ENCODE data around the gene SEC14L2.

Gene SEC14L2

DNA sequence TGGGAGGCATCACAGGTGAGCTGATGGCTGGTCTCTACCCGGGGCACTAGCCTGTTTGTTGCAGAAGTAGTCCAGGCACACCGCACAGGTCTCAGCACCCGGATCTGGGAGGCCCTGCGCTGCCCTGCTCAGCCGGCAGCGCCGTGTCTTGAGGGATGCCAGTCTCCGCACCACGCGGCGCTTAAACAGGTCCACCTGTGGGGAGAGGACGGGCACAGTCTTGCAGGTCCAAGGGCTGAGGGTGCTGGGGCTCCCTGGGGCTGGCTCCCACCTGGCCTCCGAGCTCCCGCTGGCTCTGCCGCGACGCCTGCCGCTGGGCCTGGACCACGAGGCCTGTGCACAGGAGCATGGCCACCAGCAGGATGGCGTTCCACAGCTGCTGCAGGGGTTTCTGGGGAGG is 16.8 kb upstream of the SEC14L2 start:
- H3K9ac ChIP-seq (ENCODE audit: low read length) = no peak overlapping the region

DNA sequence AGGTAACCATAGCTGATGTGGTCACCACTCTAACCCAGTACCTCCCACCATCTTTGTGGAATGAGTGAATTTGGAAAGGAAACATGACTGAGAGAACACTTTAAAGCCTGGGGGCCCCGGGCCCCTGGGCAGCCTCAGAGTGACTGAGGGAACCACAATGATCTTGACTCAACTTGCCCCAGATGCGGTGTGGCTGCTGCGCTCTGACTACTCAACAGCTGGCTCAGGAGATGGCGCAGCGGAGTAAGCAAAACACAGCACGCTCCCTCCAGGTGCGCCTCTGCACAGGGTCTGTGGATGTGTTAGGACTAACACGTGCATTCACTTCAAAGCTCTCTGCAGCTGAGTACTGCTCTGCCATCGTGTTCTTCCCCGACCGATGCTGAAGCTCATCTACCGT is 15.6 kb upstream of the SEC14L2 start:
- no peak for TF ChIP-seq EZH2phosphoT487 (IDR thresholded peaks at IDR 0.05; ENCODE audit: low read depth)
- no peak overlapping the region for H3K9ac ChIP-seq (ENCODE audit: low read length)
- H3K27ac ChIP-seq (ENCODE audit: low read length) = no peak overlapping the region
- H4K20me1 ChIP-seq (ENCODE audit: insufficient read depth, low read length) = no peaks in the 10 kb centered on the region
- H3K27me3 ChIP-seq (ENCODE audit: low read depth, low read length) = no peaks in the 10 kb centered on the region
- peaks cover 3% of the 10 kb centered on the region for H3K36me3 ChIP-seq (replicated peaks; ENCODE audit: low read depth, low read length)
- no peak overlapping the region for H3K4me3 ChIP-seq (ENCODE audit: low read length)
- H3K9me3 ChIP-seq (ENCODE audit: insufficient read depth, low read length) = no peaks in the 10 kb centered on the region
- no peaks in the 10 kb centered on the region for H3K79me2 ChIP-seq (ENCODE audit: low read length)
- no peak overlapping the region for H2AFZ ChIP-seq (ENCODE audit: low read depth, low read length)
- H3K4me2 ChIP-seq (ENCODE audit: low read length) = no peak overlapping the region
- peaks cover 16% of the 10 kb centered on the region for H3K4me1 ChIP-seq (ENCODE audit: low read length)

More for the DNA sequence above, 16.8 kb upstream of the SEC14L2 start:
- Histone ChIP-seq H4K20me1 (ENCODE audit: insufficient read depth, low read length) (no peaks in the 10 kb centered on the region), H3K27ac (ENCODE audit: low read length) (no peak overlapping the region), H2AFZ (ENCODE audit: low read depth, low read length) (no peak overlapping the region), H3K36me3 (replicated peaks; ENCODE audit: low read depth, low read length) (peaks cover 3% of the 10 kb centered on the region), H3K4me2 (ENCODE audit: low read length) (no peak overlapping the region), H3K4me1 (ENCODE audit: low read length) (peaks cover 14% of the 10 kb centered on the region), H3K79me2 (ENCODE audit: low read length) (no peaks in the 10 kb centered on the region), H3K27me3 (ENCODE audit: low read depth, low read length) (no peaks in the 10 kb centered on the region), H3K4me3 (ENCODE audit: low read length) (no peak overlapping the region), H3K9me3 (ENCODE audit: insufficient read depth, low read length) (no peaks in the 10 kb centered on the region)
- TF ChIP-seq EZH2phosphoT487 (IDR thresholded peaks at IDR 0.05; ENCODE audit: low read depth) = no peak
- TF ChIP-seq, protein P1, sequence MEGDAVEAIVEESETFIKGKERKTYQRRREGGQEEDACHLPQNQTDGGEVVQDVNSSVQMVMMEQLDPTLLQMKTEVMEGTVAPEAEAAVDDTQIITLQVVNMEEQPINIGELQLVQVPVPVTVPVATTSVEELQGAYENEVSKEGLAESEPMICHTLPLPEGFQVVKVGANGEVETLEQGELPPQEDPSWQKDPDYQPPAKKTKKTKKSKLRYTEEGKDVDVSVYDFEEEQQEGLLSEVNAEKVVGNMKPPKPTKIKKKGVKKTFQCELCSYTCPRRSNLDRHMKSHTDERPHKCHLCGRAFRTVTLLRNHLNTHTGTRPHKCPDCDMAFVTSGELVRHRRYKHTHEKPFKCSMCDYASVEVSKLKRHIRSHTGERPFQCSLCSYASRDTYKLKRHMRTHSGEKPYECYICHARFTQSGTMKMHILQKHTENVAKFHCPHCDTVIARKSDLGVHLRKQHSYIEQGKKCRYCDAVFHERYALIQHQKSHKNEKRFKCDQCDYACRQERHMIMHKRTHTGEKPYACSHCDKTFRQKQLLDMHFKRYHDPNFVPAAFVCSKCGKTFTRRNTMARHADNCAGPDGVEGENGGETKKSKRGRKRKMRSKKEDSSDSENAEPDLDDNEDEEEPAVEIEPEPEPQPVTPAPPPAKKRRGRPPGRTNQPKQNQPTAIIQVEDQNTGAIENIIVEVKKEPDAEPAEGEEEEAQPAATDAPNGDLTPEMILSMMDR (IDR thresholded peaks at IDR 0.05; ENCODE audit: low read depth, low read length) = no peak

DNA sequence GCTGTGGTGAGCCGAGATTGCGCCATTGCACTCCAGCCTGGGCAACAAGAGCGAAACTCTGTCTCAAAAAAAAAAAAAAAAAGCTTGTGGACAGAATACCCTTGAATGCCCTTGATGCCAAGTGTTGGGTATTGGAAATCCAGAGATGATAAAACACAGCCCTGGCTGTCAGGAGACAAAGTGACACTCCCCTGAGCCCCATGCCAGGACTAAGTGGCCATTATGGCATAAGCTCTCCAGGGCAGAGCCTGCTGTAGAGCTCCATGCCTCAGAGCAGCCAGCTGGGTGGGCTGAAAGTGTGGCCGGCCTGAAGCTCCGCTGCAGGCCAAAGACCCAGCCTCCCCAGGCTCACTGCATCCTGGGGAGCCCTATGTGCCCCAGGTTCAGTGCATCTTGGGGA is 14.5 kb upstream of the SEC14L2 start:
- TF ChIP-seq, protein P1 (IDR thresholded peaks at IDR 0.05; ENCODE audit: low read depth, low read length) = no peak
- TF ChIP-seq EZH2phosphoT487 (IDR thresholded peaks at IDR 0.05; ENCODE audit: low read depth) = no peak
- no peaks in the 10 kb centered on the region for H4K20me1 ChIP-seq (ENCODE audit: insufficient read depth, low read length)
- no peaks in the 10 kb centered on the region for H3K79me2 ChIP-seq (ENCODE audit: low read length)
- H3K27ac ChIP-seq (ENCODE audit: low read length) = no peak overlapping the region
- peaks cover 2% of the 10 kb centered on the region for H3K36me3 ChIP-seq (replicated peaks; ENCODE audit: low read depth, low read length)
- no peak overlapping the region for H3K9ac ChIP-seq (ENCODE audit: low read length)
- H2AFZ ChIP-seq (ENCODE audit: low read depth, low read length) = no peak overlapping the region
- H3K9me3 ChIP-seq (ENCODE audit: insufficient read depth, low read length) = no peaks in the 10 kb centered on the region
- no peak overlapping the region for H3K4me3 ChIP-seq (ENCODE audit: low read length)
- H3K4me2 ChIP-seq (ENCODE audit: low read length) = no peak overlapping the region
- peaks cover 20% of the 10 kb centered on the region for H3K4me1 ChIP-seq (ENCODE audit: low read length)
- H3K27me3 ChIP-seq (ENCODE audit: low read depth, low read length) = no peaks in the 10 kb centered on the region

DNA sequence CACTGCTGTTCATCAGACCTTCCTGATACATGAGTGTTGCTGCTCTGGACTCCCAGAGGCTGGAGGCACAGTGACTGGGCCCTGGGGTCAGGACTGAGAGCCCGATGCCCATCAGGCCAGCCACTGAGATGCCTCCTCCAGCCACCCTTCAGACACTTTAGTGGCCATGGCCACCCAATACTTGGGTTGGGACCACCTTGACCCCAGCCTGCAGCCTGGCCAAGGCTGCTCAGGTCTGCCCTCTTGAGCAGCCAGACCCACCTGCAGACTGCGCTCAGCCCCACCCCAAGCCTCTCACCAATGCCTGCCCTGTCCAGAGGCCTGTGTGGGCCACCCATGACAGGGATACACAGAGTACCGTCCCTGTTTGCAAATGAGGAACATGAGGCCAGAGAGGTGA is 13.8 kb upstream of the SEC14L2 start:
- Histone ChIP-seq H3K79me2 (ENCODE audit: low read length) (no peaks in the 10 kb centered on the region), H3K4me1 (ENCODE audit: low read length) (peaks cover 24% of the 10 kb centered on the region), H3K9ac (ENCODE audit: low read length) (no peak overlapping the region), H3K27me3 (ENCODE audit: low read depth, low read length) (no peaks in the 10 kb centered on the region), H3K4me2 (ENCODE audit: low read length) (no peak overlapping the region), H4K20me1 (ENCODE audit: insufficient read depth, low read length) (no peaks in the 10 kb centered on the region), H2AFZ (ENCODE audit: low read depth, low read length) (no peak overlapping the region), H3K36me3 (replicated peaks; ENCODE audit: low read depth, low read length) (no peaks in the 10 kb centered on the region), H3K4me3 (ENCODE audit: low read length) (no peak overlapping the region), H3K27ac (ENCODE audit: low read length) (no peak overlapping the region), H3K9me3 (ENCODE audit: insufficient read depth, low read length) (no peaks in the 10 kb centered on the region)
- no peak for TF ChIP-seq EZH2phosphoT487 (IDR thresholded peaks at IDR 0.05; ENCODE audit: low read depth)
- TF ChIP-seq, protein P1 (IDR thresholded peaks at IDR 0.05; ENCODE audit: low read depth, low read length) = no peak

DNA sequence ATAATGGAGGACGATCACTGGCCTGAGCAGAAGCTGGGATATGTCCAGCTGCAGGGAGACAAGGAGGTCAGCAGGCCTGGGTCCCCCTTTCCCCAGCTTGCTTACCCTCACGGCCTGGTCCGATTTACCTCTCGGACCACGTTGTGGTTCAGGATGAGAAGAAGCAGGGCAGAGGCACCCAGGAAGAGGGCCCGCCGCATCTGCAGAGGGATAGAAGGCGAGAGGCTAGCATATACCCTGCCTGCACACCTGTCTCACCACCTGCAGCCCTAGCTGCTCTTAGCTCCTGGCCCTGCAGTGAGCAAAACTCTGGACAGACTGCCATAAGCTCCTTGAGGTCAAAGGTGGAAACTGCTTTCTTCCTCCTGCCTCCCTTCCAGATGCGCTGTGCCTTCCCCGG is 10.9 kb upstream of the SEC14L2 start:
- H4K20me1 ChIP-seq (ENCODE audit: insufficient read depth, low read length) = no peaks in the 10 kb centered on the region
- no peaks in the 10 kb centered on the region for H3K27me3 ChIP-seq (ENCODE audit: low read depth, low read length)
- H3K9ac ChIP-seq (ENCODE audit: low read length) = no peak overlapping the region
- peak overlapping the region; percentile 89 for H3K4me2 ChIP-seq (ENCODE audit: low read length)
- no peak for TF ChIP-seq EZH2phosphoT487 (IDR thresholded peaks at IDR 0.05; ENCODE audit: low read depth)
- TF ChIP-seq, protein P1 (IDR thresholded peaks at IDR 0.05; ENCODE audit: low read depth, low read length) = no peak
- H3K9me3 ChIP-seq (ENCODE audit: insufficient read depth, low read length) = no peaks in the 10 kb centered on the region
- no peaks in the 10 kb centered on the region for H3K36me3 ChIP-seq (replicated peaks; ENCODE audit: low read depth, low read length)
- peaks cover 18% of the 10 kb centered on the region for H3K4me1 ChIP-seq (ENCODE audit: low read length)
- no peak overlapping the region for H2AFZ ChIP-seq (ENCODE audit: low read depth, low read length)
- no peak overlapping the region for H3K27ac ChIP-seq (ENCODE audit: low read length)
- no peaks in the 10 kb centered on the region for H3K79me2 ChIP-seq (ENCODE audit: low read length)
- H3K4me3 ChIP-seq (ENCODE audit: low read length) = peak overlapping the region; percentile 80; the same call in 1 of the 2 replicates

Measured in OCI-LY3 (cell line).